Dendritic cell treated with granulocyte-macrophage colony-stimulating factor and Interleukin-4, amounts not matched to agents 40 ng/mL and 50 ng/mL, for 4 days (primary cell): ENCODE results near the gene STK11IP.

ENCODE experiments used
- H3K27ac Mint-ChIP-seq: one replicate; pipeline ENCODE4 v1.8.0; 2022; ENCODE audit warnings: mild to moderate bottlenecking, mixed read lengths
- H3K27me3 Mint-ChIP-seq: one replicate; pipeline ENCODE4 v1.8.0; 2022; ENCODE audit warnings: mild to moderate bottlenecking, mixed read lengths
- H3K36me3 Mint-ChIP-seq: one replicate; pipeline ENCODE4 v1.8.0; 2022; ENCODE audit warnings: low read depth, mixed read lengths
- H3K4me1 Mint-ChIP-seq: one replicate; pipeline ENCODE4 v1.8.0; 2022; ENCODE audit warnings: low read depth, mixed read lengths
- H3K4me3 Mint-ChIP-seq: one replicate; pipeline ENCODE4 v1.8.0; 2022; ENCODE audit warnings: mild to moderate bottlenecking, moderate library complexity, mixed read lengths
- H3K9me3 Mint-ChIP-seq: one replicate; pipeline ENCODE4 v1.8.0; 2022; ENCODE audit warnings: mixed read lengths
- intact Hi-C: fragments of 100-400 bp; cut with micrococcal nuclease; formaldehyde crosslinking; loops from one replicate; pipeline ENCODE4 v1.15.0; 2022

STK11IP gene, protein sequence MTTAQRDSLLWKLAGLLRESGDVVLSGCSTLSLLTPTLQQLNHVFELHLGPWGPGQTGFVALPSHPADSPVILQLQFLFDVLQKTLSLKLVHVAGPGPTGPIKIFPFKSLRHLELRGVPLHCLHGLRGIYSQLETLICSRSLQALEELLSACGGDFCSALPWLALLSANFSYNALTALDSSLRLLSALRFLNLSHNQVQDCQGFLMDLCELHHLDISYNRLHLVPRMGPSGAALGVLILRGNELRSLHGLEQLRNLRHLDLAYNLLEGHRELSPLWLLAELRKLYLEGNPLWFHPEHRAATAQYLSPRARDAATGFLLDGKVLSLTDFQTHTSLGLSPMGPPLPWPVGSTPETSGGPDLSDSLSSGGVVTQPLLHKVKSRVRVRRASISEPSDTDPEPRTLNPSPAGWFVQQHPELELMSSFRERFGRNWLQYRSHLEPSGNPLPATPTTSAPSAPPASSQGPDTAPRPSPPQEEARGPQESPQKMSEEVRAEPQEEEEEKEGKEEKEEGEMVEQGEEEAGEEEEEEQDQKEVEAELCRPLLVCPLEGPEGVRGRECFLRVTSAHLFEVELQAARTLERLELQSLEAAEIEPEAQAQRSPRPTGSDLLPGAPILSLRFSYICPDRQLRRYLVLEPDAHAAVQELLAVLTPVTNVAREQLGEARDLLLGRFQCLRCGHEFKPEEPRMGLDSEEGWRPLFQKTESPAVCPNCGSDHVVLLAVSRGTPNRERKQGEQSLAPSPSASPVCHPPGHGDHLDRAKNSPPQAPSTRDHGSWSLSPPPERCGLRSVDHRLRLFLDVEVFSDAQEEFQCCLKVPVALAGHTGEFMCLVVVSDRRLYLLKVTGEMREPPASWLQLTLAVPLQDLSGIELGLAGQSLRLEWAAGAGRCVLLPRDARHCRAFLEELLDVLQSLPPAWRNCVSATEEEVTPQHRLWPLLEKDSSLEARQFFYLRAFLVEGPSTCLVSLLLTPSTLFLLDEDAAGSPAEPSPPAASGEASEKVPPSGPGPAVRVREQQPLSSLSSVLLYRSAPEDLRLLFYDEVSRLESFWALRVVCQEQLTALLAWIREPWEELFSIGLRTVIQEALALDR

DNA sequence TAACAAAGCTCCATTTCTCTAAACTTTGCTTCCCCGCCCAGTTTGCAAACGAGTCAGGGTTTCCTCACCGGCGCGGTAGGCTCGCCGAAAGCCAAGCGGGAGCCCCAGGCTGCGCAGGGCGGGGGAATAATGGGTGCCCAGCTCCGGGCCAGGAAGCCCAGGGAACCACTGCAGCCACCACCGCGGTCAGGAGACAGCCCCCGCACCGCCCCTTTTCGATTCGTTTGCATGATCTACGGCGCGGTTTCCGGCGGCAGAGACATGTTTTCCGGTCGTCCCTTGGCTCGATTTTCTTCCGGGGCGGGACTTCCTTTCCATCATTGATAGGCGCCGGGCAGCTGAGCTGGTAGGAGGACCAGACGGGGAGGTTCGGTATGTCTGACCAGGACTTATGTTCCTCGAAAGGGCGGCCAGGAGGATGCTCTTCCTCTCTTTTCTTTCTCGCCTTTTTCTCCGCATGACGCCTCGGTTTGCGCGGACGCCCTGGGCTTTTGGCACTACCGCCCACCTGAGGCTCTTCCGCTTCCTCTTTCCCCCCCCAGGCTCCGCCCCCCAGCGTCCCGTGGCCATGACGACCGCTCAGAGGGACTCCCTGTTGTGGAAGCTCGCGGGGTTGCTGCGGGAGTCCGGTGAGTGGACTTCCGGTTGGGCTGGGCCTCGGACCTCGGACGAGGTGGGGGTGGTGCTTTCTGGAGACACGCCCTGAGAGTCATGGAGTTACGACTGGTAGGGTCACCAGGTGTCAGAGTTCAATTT, at the start of gene STK11IP:
Gene STK11IP, plus strand, starts transcription at position 306 of the 756 bp plus-strand sequence. Its CDS starts 263 bp downstream, at position 569.
- peaks cover 6% of the 10 kb centered on the region for H3K27me3 Mint-ChIP-seq
- H3K4me3 Mint-ChIP-seq: peak within 1 kb of the TSS; percentile 94
- peak within 1 kb of the TSS; percentile 96 for H3K27ac Mint-ChIP-seq
- intact Hi-C loops: loop anchor here (2.0 to 5.0 kb wide), 4 partner anchors 45 to 200 kb away; partner anchors contain the start of genes GMPPA and TMEM198
- H3K4me1 Mint-ChIP-seq: peaks cover 42% of the 10 kb centered on the region
- no peaks in the 10 kb centered on the region for H3K9me3 Mint-ChIP-seq
- H3K36me3 Mint-ChIP-seq: peaks cover 42% of the 10 kb centered on the region

DNA sequence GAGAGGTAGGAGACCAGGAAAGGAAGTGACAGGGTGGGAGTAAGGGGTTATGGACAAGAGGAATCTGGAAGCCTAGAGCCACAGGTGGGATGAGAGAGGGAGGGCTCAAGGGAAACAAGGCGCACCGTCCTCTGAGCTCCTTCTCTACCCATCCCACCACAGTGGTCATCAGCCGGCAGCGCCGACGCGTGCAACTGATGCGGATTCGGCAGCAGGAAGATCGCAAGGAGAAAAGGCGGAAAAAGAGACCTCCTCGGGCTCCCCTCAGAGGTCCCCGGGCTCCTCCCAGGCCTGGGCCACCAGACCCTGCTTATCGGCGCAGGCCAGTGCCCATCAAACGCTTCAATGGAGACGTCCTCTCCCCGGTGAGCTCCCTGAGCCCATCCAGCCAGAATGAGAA, 48.7 kb upstream of the STK11IP start:
- Mint-ChIP-seq H3K9me3 (no peaks in the 10 kb centered on the region), H3K27ac (no peak overlapping the region), H3K27me3 (peaks cover 94% of the 10 kb centered on the region), H3K4me3 (no peak overlapping the region), H3K36me3 (no peaks in the 10 kb centered on the region), H3K4me1 (peaks cover 16% of the 10 kb centered on the region)
- intact Hi-C loops: no loop called here

DNA sequence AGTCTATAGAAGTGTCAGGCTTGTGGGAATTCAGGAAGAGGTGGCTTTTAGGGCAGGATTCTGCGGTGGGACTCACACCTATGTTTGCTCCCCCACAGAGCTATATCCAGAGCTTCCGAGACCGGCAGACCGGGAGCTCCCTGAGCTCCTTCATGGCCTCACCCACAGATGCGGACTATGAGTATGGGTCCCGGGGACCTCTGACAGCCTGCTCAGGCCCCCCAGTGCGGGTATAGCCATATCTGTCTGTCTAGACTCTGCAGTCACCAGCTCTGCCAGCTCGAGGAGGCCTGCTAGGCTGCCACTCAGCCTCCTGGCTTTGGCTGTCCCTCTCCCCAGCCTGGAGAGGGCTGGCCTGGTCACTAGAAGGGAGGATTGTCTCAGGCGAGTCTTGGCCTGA, 48.0 kb upstream of the STK11IP start:
- Mint-ChIP-seq H3K36me3 (no peaks in the 10 kb centered on the region), H3K27me3 (peaks cover 94% of the 10 kb centered on the region), H3K4me3 (no peak overlapping the region), H3K4me1 (peaks cover 11% of the 10 kb centered on the region), H3K9me3 (no peaks in the 10 kb centered on the region), H3K27ac (no peak overlapping the region)
- intact Hi-C loops: no loop called here

DNA sequence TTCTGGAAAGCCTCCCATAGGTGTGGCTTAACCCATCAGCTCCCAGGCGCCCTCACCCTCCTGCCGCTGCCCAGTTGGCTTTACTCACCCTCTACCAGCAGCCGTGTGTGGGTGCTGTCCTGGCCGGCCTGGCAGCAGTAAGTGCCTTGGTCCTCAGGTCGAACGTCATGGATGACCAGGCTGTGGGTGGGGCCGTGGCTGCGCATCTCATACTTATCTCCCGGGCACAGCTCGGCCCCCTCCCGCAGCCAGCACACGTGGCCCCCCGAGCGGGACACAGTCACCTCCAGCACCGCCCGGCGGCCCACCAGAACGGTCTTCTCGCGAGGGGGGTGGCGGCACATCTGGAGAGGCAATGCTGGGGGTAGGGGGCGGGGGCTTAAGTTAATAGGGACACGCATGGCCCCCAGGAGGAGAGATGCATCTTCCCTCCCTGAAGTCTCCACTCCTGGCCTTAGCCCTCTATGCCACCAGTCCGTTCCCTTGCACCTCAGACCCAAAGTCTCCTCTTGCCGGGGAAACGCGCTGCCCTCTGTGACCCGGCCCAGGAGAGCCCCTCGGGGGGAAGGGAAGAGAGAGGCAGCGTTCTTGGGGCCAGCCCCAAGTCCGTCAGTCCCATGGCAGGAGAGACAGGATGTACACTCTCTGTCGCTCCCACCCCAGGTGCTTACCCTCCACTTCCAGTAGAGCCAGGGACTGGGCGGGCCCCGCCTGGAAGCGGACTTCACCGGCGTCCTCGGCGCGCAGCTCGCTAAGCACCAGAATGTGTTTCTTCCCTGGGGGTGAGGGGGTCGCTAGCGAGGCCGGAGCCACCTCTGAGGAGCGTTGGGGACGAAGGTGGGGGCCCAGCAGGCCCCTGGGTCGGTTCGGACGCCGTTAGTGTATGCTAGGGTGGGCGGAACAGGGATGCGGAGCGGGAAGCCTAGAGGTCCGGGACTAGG, 45.9 kb upstream of the STK11IP start:
- peaks cover 8% of the 10 kb centered on the region for H3K4me1 Mint-ChIP-seq
- no peaks in the 10 kb centered on the region for H3K36me3 Mint-ChIP-seq
- peak overlapping the region; percentile 70 for H3K4me3 Mint-ChIP-seq
- intact Hi-C loops: no loop called here
- H3K27me3 Mint-ChIP-seq: peaks cover 76% of the 10 kb centered on the region
- no peaks in the 10 kb centered on the region for H3K9me3 Mint-ChIP-seq
- no peak overlapping the region for H3K27ac Mint-ChIP-seq

DNA sequence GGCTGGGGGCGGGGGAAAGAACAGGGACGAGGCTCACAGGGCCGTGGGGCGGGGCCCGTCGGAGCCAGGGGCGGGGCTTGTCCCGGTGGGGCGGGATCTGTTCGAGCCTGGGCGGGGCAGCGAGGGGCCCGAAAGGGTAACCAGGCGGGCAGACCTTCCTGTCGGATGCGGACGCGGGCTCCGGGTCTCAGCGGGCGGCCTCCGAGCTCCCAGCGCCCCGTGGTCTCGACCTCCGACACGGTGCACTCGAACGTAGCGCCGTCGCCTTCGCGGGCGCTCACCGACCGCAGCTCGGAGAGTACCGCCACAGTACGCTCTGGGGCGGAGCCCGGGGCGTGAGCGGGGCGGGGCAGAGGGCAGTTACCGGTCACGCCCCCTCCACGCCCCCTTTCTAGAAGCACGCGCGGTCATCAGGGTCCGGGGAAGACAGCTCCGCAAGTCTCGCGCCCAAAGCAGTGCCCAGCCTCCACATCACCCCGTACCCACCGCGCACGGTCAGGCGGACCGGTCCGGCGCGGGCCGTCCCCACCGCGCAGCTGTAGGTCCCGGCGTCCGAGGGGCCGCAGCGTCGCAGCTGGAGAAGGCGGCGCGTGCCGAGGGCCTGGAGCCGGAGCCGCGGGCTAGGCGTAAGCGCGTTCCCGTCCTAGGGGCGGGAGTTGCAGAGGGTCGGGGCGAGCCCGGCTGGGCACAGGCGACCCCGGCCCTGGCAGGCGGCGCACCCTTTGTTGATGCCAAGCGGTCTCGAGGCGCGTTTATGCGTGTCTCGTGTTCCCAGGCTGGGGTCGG, 45.1 kb upstream of the STK11IP start:
- H3K4me1 Mint-ChIP-seq: peaks cover 8% of the 10 kb centered on the region
- H3K36me3 Mint-ChIP-seq: no peaks in the 10 kb centered on the region
- intact Hi-C loops: no loop called here
- H3K9me3 Mint-ChIP-seq: no peaks in the 10 kb centered on the region
- peaks cover 67% of the 10 kb centered on the region for H3K27me3 Mint-ChIP-seq
- H3K27ac Mint-ChIP-seq: no peak overlapping the region
- H3K4me3 Mint-ChIP-seq: peak overlapping the region; percentile 70

DNA sequence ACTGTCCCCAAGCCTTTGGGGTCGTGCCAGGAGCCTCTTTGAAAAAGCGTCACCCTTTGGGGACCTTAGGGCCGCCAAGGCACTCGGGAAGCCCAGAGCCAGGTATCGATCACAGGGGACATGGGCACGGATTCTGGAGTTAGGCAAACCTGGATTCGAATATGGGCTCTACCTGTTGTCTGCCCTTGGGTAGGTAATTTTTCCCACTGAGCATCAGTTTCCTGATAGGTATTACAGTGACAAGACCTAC, 44.6 kb upstream of the STK11IP start:
- Mint-ChIP-seq H3K27me3 (peaks cover 66% of the 10 kb centered on the region), H3K4me3 (no peak overlapping the region)

DNA sequence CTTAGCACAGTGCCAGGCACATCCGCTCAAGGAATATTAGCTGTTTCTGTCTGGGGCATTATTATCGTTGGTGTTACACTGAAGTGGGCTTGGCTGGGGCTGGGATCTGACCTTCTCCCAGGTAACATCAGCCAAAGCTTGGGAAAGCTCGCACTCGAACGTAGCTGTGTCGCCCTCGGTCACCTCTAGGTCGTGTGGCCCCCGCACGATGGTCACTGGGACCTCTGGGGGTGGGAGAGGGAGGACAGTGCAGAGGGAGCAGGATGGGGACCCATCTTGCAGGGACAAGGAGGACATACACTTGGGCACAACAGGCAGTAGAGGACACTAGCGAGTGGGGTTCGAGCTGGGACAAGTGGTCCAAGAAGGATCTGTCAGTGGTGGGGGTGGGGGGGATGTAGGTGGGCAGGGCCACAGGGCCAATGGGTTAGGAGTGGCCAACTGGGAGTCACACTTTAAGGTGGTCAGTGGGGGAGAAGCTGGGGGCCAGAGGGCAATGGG, 44.1 kb upstream of the STK11IP start:
- Mint-ChIP-seq H3K27ac (no peak overlapping the region), H3K4me3 (no peak overlapping the region), H3K9me3 (no peaks in the 10 kb centered on the region), H3K36me3 (no peaks in the 10 kb centered on the region), H3K4me1 (peaks cover 8% of the 10 kb centered on the region), H3K27me3 (peaks cover 63% of the 10 kb centered on the region)
- intact Hi-C loops: no loop called here

More for the DNA sequence above, 44.6 kb upstream of the STK11IP start:
- no peaks in the 10 kb centered on the region for H3K36me3 Mint-ChIP-seq
- H3K4me1 Mint-ChIP-seq: peaks cover 8% of the 10 kb centered on the region
- intact Hi-C loops: no loop called here
- no peak overlapping the region for H3K27ac Mint-ChIP-seq
- H3K9me3 Mint-ChIP-seq: no peaks in the 10 kb centered on the region

DNA sequence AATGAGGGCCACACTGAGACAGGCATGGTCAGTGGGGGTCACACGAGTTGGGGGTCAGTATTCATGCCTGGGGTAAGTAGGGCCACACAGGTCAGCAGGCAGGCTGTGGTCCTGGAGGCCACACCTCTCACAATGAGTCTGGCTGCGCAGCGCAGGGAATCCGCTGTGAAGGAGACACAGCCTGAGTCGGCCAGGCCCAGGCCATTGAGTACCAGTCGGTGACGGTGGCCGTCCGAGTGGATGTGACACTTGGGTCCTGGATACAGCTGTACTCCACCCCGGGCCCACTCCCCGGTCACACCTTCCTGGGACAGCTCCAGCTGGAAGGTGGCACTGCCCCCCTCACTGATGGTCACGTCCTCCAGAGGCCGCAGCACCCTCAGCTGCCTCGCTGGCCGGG, 43.3 kb upstream of the STK11IP start:
- intact Hi-C loops: no loop called here
- Mint-ChIP-seq H3K27me3 (peaks cover 54% of the 10 kb centered on the region), H3K9me3 (no peaks in the 10 kb centered on the region), H3K4me3 (no peak overlapping the region), H3K27ac (no peak overlapping the region), H3K36me3 (no peaks in the 10 kb centered on the region), H3K4me1 (peaks cover 8% of the 10 kb centered on the region)

DNA sequence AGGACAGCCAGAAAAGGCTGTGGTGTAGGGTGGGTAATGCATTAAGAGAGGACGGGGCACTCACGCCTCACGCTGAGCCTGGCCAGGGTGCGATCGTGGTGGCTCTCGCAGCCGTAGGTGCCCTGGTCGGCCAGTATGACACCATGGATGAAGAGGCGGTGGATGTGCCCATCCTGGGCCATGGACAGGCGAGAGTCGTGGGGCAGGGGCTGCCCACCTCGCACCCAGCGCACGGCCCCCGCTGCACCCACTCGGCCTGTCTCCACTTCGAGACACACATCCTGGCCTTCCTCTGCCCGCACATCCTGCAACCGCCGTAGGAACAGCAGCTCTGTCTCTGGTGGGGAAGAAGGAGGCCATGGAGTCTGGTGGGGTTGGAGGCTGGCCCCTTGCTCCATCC, 41.7 kb upstream of the STK11IP start:
- peaks cover 8% of the 10 kb centered on the region for H3K4me1 Mint-ChIP-seq
- H3K36me3 Mint-ChIP-seq: no peaks in the 10 kb centered on the region
- intact Hi-C loops: no loop called here
- no peak overlapping the region for H3K4me3 Mint-ChIP-seq
- peaks cover 38% of the 10 kb centered on the region for H3K27me3 Mint-ChIP-seq
- H3K27ac Mint-ChIP-seq: no peak overlapping the region
- H3K9me3 Mint-ChIP-seq: no peaks in the 10 kb centered on the region

DNA sequence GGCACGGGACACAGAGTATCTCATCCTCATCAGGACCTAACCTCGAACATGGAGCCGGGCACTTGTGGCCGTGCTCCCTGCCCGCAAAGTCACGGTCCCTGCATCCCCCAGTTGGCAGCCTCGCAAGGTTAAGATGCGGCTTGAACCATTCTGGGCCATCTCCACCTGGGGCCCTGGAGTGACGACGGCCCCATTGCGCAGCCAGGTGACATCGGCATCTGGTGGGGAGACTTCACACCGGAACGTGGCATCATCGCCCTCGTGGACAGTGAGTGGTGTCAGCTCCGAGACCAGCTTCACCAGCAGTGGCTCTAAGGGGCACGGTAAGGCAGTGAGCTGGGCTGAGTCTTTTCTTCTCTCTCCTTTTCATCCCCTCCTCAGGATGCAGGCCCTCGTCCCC, 41.2 kb upstream of the STK11IP start:
- intact Hi-C loops: no loop called here
- no peak overlapping the region for H3K4me3 Mint-ChIP-seq
- no peaks in the 10 kb centered on the region for H3K9me3 Mint-ChIP-seq
- H3K4me1 Mint-ChIP-seq: peaks cover 8% of the 10 kb centered on the region
- H3K27me3 Mint-ChIP-seq: peaks cover 34% of the 10 kb centered on the region
- no peak overlapping the region for H3K27ac Mint-ChIP-seq
- no peaks in the 10 kb centered on the region for H3K36me3 Mint-ChIP-seq

DNA sequence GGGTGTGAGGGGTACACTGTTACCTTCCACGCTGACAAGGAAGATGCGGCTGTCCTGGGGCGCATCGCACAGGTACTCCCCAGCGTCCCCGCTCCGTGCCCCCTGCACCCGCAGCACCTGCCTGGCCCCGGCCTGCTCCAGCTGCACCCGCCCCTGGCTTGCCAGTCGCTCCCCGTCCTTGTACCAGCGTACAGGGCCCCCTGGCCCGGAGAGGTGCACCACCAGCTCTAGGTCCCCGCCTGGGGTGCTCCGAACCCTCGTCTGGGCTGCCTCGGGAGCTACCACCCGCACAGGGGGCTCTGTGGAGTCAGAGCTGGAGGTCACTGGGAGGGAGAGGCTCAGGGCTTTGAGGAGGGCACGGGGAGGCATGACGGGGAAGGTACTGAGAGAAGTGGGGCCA, 40.3 kb upstream of the STK11IP start:
- no peak overlapping the region for H3K27ac Mint-ChIP-seq
- H3K36me3 Mint-ChIP-seq: no peaks in the 10 kb centered on the region
- H3K9me3 Mint-ChIP-seq: no peaks in the 10 kb centered on the region
- no peaks in the 10 kb centered on the region for H3K4me1 Mint-ChIP-seq
- H3K27me3 Mint-ChIP-seq: peaks cover 25% of the 10 kb centered on the region
- H3K4me3 Mint-ChIP-seq: no peak overlapping the region
- intact Hi-C loops: no loop called here
